Upper lobe of left lung (tissue), 4 donors: ENCODE measurements around the gene TLK2.
"Not testable (repeated sequence)": the region's sequence is repeated elsewhere in the genome, so short reads cannot be mapped to it uniquely, and the experiment has no call there.

Experiments
- CTCF ChIP-seq, 6 experiments: fragments of 450-650 bp in 4 of 6; fragments of 200-600 bp in 2 of 6; sonication (generic) in 2 of 6; IDR thresholded peaks; one replicate each; pipeline ENCODE4 v1.5.1; 2016 to 2019; ENCODE audit warnings: antibody characterized with exemption in 6 of 6
- POLR2A ChIP-seq, 4 donors: fragments of 450-650 bp; IDR thresholded peaks; one replicate each; pipeline ENCODE4 v1.5.1; 2016 to 2017; ENCODE audit warnings: antibody characterized with exemption in 4 of 4, mild to moderate bottlenecking in 2 of 4

DNA sequence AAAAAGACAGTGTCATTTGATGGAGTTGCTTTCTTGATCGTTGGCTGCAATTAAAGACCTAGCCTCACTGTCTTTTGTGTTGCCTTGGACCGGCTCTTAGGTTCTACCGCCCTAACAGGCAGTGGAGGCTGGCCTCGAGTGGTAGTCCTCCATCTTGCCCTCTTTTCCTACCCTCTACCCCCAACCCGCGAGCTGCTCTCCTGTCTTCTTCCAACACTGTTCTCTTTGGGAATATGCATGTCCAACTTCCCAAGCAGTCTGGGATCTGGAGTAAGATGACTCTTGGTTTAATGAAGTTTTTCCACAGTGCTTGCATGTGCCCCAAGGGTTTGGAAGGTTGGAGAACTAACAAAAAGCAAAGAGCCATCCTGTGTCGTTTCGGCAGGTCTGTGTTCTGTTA lies 1.5 kb upstream of the TLK2 start:
- not testable (repeated sequence) for TF ChIP-seq CTCF, POLR2A (IDR thresholded peaks at IDR 0.05)
